Measurements from ENCODE around the gene EYA2.

EYA2 gene

DNA sequence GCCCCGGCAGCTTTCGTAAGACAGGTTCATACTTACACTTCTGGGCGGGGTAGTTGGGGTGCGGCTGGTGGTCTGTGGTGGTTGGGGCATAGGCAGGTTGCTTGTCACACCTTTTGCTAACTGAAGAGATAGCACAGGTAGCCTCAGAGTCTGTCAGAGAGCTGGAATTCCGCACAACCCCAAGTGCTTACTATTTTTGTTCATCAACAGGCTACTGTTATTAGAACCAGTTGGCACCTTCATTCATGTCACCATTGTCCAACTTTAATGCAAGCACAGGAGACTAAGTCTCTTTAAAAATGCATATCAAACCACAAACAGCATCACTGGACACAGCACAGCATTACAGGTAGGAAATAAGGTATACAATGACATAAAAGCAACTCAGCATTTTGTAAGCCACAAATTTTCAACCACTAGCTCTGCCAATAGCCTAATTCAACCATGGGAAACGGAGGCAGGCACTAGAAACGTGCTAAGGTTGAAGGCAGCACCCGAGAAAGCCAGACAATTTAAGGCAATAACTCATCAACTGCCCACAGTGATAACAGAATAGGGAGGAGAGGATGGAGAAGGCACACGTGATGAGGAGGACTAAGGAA, 318.1 kb downstream of the EYA2 start:
- TF ChIP-seq, protein P1, sequence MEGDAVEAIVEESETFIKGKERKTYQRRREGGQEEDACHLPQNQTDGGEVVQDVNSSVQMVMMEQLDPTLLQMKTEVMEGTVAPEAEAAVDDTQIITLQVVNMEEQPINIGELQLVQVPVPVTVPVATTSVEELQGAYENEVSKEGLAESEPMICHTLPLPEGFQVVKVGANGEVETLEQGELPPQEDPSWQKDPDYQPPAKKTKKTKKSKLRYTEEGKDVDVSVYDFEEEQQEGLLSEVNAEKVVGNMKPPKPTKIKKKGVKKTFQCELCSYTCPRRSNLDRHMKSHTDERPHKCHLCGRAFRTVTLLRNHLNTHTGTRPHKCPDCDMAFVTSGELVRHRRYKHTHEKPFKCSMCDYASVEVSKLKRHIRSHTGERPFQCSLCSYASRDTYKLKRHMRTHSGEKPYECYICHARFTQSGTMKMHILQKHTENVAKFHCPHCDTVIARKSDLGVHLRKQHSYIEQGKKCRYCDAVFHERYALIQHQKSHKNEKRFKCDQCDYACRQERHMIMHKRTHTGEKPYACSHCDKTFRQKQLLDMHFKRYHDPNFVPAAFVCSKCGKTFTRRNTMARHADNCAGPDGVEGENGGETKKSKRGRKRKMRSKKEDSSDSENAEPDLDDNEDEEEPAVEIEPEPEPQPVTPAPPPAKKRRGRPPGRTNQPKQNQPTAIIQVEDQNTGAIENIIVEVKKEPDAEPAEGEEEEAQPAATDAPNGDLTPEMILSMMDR (IDR thresholded peaks at IDR 0.05; ENCODE audit: low read depth, low read length), result no peak
- DNase-seq (ENCODE audit: extremely low read depth, low read depth), result no peak

DNA sequence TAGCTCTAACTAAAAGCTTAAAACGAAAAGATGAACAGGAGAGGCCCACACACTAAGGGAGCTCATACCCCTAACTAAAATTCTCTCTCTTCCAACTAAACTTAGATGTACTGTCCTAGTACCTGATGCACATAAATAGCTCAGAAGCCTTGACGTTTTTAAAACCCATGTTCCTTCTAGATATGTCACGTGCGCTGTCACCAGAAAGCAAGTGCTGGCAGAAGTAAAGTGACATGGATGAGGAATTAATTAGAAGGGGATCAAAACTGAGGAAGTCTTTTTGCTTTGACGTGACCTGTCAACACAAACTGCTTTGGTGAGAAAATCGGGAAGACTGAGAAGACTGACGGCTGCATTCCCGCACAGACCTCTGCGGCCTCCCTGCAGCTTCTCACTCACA, 319.3 kb downstream of the EYA2 start:
- no peak for DNase-seq (ENCODE audit: extremely low read depth, low read depth)
- TF ChIP-seq, protein P1 (IDR thresholded peaks at IDR 0.05; ENCODE audit: low read depth, low read length), result no peak

- TF ChIP-seq, protein P1 (IDR thresholded peaks at IDR 0.05; ENCODE audit: low read depth, low read length), result no peak
- no peak for DNase-seq (ENCODE audit: extremely low read depth, low read depth)
Observed at GRCh38 chr20:47215653-47216397, 321.2 kb downstream of the EYA2 start.

DNA sequence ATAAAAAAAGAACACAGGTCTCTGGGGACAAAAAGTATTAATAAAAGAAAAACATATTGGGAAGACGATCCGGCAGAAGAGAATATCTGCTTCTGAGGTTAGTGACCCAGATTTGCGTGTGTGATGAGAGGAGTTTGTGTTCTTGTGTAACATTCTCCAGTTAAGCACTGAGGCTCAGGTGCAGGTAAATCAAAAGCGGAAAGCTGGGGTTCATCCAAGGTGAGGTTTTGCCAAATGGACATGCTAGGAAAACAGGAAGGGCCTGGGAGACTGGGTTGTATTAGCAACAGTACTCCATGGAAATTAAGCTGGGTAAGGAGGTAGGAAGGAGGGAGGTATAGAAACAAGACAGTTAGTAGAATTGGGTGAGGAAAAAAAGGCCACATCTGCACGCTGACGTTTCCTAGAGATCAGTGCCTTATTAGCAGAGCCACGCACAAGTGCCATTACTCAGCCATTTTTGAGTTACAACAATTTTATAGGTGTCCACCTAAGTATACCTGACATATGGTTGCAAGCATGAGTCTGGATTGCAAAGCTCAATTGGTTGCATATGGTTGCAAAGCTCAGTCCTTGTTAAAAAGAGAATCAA, 322.3 kb downstream of the EYA2 start:
- TF ChIP-seq, protein P1 (IDR thresholded peaks at IDR 0.05; ENCODE audit: low read depth, low read length), result no peak
- DNase-seq (ENCODE audit: extremely low read depth, low read depth), result no peak

- TF ChIP-seq, protein P1 (IDR thresholded peaks at IDR 0.05; ENCODE audit: low read depth, low read length), result no peak
- DNase-seq (ENCODE audit: extremely low read depth, low read depth), result no peak
Observed at GRCh38 chr20:47217482-47218446, 323.1 kb downstream of the EYA2 start.

DNA sequence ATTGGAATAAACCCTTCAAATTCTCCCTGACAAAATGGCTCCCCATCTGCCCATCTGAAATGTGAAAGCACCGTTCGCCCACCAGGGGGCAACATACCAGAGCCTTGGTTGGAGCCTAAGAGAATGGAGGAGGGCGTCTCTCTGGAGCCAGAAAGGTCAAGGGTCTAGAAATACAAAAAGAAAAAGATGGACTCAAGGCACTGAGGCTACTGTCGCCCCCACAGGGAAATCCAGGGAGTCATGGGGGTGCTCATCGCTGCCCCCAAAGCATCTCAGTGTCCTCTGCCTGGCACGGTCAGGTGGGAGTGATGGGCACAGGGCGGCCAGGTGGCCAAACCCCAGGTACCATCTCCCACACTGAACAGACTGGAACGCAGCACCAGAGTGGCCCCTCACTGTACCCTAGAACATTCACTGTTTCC, 325.5 kb downstream of the EYA2 start:
- DNase-seq (ENCODE audit: extremely low read depth, low read depth), result no peak
- TF ChIP-seq, protein P1 (IDR thresholded peaks at IDR 0.05; ENCODE audit: low read depth, low read length), result peak; percentile 51

All from AG09319 (cell line).